Glutamatergic neuron (in vitro differentiated cells): ENCODE measurements around the gene COX8A. TPM values are rescaled to one million over a fixed set of nuclear protein-coding genes. Genes with fewer than 3 reads are reported as not detected.
A peak's percentile ranks its signal among the peaks of the same experiment; 100 is the strongest.
"Not testable (repeated sequence)": the region's sequence is repeated elsewhere in the genome, so short reads cannot be mapped to it uniquely, and the experiment has no call there.

Source experiments
- DNase-seq: peaks from one replicate; pipeline ENCODE4 v3.0.0; 2022
- H3K27ac Mint-ChIP-seq: one replicate; pipeline ENCODE4 v1.8.0; 2020; ENCODE audit warnings: mild to moderate bottlenecking, mixed read lengths, inconsistent platforms; ENCODE audit not compliant: unreplicated experiment
- H3K27me3 Mint-ChIP-seq: one replicate; pipeline ENCODE4 v1.8.0; 2020; ENCODE audit warnings: mild to moderate bottlenecking, moderate library complexity, mixed read lengths, inconsistent platforms; ENCODE audit not compliant: unreplicated experiment
- H3K36me3 Mint-ChIP-seq: one replicate; pipeline ENCODE4 v1.8.0; 2020; ENCODE audit warnings: mild to moderate bottlenecking, mixed read lengths, inconsistent platforms; ENCODE audit not compliant: unreplicated experiment
- H3K4me1 Mint-ChIP-seq: one replicate; pipeline ENCODE4 v1.8.0; 2020; ENCODE audit warnings: mild to moderate bottlenecking, low read depth, mixed read lengths, inconsistent platforms; ENCODE audit not compliant: unreplicated experiment
- H3K4me3 Mint-ChIP-seq: one replicate; pipeline ENCODE4 v1.8.0; 2020; ENCODE audit warnings: mild to moderate bottlenecking, mixed read lengths, inconsistent platforms; ENCODE audit not compliant: unreplicated experiment
- H3K9me3 Mint-ChIP-seq: one replicate; pipeline ENCODE4 v1.8.0; 2020; ENCODE audit warnings: mild to moderate bottlenecking, moderate library complexity, mixed read lengths, inconsistent platforms; ENCODE audit not compliant: unreplicated experiment
- CTCF ChIP-seq: fragments of 200-600 bp; sonication (generic); IDR thresholded peaks from one replicate; pipeline ENCODE4 v1.5.0; 2021; ENCODE audit not compliant: partially characterized antibody, unreplicated experiment
- total RNA-seq: library from RNA; stranded (reverse); fragmentation: NEBNext Ultra II Directional; extraction: Animal tissue kit (Norgen Biotek cat#: 25700); gene quantifications from one replicate; pipeline ENCODE4 v1.2.1, GENCODE V29; 2021; ENCODE audit not compliant: unreplicated experiment

COX8A gene
- total RNA-seq, 1 donor from 2014 or later = 289 TPM

GRCh38 chr11:63969461-63969860 is 5.0 kb upstream of the COX8A start:
- no peak overlapping the region for H3K27ac Mint-ChIP-seq
- no peak overlapping the region for H3K4me3 Mint-ChIP-seq
- H3K4me1 Mint-ChIP-seq = peaks cover 6% of the 10 kb centered on the region
- H3K27me3 Mint-ChIP-seq = peaks cover 6% of the 10 kb centered on the region
- DNase-seq = no peak
- H3K9me3 Mint-ChIP-seq = peaks cover 5% of the 10 kb centered on the region
- H3K36me3 Mint-ChIP-seq = no peaks in the 10 kb centered on the region
- TF ChIP-seq CTCF = no peak

- H3K27ac Mint-ChIP-seq = no peak overlapping the region
- H3K27me3 Mint-ChIP-seq = peaks cover 6% of the 10 kb centered on the region
- no peak for TF ChIP-seq CTCF
- H3K9me3 Mint-ChIP-seq = peaks cover 6% of the 10 kb centered on the region
- no peaks in the 10 kb centered on the region for H3K36me3 Mint-ChIP-seq
- DNase-seq = no peak
- H3K4me1 Mint-ChIP-seq = peaks cover 9% of the 10 kb centered on the region
- H3K4me3 Mint-ChIP-seq = no peak overlapping the region
Measured at GRCh38 chr11:63970902-63971301, 3.5 kb upstream of the COX8A start.

- not testable (repeated sequence) for H3K36me3 Mint-ChIP-seq, H3K9me3 Mint-ChIP-seq, DNase-seq, H3K27me3 Mint-ChIP-seq
- H3K4me1 Mint-ChIP-seq = peaks cover 20% of the 10 kb centered on the region
- H3K27ac Mint-ChIP-seq = peak overlapping the region; percentile 99
- peak overlapping the region; percentile 99 for H3K4me3 Mint-ChIP-seq
Measured at GRCh38 chr11:63973912-63974258, 535 bp upstream of the COX8A start.

GRCh38 chr11:63978551-63979239 is 4.3 kb downstream of the COX8A start:
- Mint-ChIP-seq H3K27me3 (peaks cover 2% of the 10 kb centered on the region), H3K4me3 (peak overlapping the region; percentile 40), H3K27ac (peak overlapping the region; percentile 64), H3K36me3 (no peaks in the 10 kb centered on the region), H3K9me3 (peaks cover 10% of the 10 kb centered on the region), H3K4me1 (peaks cover 22% of the 10 kb centered on the region)
- TF ChIP-seq CTCF = no peak
- DNase-seq = no peak

GRCh38 chr11:63979426-63979825 is 5.0 kb downstream of the COX8A start:
- H3K4me1 Mint-ChIP-seq = peaks cover 22% of the 10 kb centered on the region
- no peak for TF ChIP-seq CTCF
- no peak overlapping the region for H3K4me3 Mint-ChIP-seq
- no peak for DNase-seq
- H3K27me3 Mint-ChIP-seq = peaks cover 2% of the 10 kb centered on the region
- H3K27ac Mint-ChIP-seq = no peak overlapping the region
- H3K36me3 Mint-ChIP-seq = no peaks in the 10 kb centered on the region
- peaks cover 7% of the 10 kb centered on the region for H3K9me3 Mint-ChIP-seq
